ENCODE data around the gene MMP15. TPM values are rescaled to one million over a fixed set of nuclear protein-coding genes. Genes with fewer than 3 reads are reported as not detected.

Gene MMP15
- total and polyA plus RNA-seq, 8 donors: 8.1 to 140 (median 22.2) TPM

GRCh38 chr16:58027916-58028455 is 2.4 kb downstream of the MMP15 start:
- Histone ChIP-seq H3K9me3 (no peaks in the 10 kb centered on the region), H3K4me1 (peaks cover 71 to 99% (median 94%) of the 10 kb centered on the region in 4 donors), H3K36me3 (no peaks in the 10 kb centered on the region), H3K27me3 (peaks cover 0 to 16% (median 0%) of the 10 kb centered on the region in 3 donors), H3K4me3 (peak overlapping the region; percentile 80 to 95 (median 84)), H3K27ac (peak overlapping the region; percentile 89 to 94 (median 92))
- TF ChIP-seq POLR2AphosphoS5 (IDR thresholded peaks at IDR 0.05): no peak
- no peak for TF ChIP-seq EP300 (IDR thresholded peaks at IDR 0.05)
- TF ChIP-seq POLR2A (IDR thresholded peaks at IDR 0.05): no peak
- TF ChIP-seq, protein P1, sequence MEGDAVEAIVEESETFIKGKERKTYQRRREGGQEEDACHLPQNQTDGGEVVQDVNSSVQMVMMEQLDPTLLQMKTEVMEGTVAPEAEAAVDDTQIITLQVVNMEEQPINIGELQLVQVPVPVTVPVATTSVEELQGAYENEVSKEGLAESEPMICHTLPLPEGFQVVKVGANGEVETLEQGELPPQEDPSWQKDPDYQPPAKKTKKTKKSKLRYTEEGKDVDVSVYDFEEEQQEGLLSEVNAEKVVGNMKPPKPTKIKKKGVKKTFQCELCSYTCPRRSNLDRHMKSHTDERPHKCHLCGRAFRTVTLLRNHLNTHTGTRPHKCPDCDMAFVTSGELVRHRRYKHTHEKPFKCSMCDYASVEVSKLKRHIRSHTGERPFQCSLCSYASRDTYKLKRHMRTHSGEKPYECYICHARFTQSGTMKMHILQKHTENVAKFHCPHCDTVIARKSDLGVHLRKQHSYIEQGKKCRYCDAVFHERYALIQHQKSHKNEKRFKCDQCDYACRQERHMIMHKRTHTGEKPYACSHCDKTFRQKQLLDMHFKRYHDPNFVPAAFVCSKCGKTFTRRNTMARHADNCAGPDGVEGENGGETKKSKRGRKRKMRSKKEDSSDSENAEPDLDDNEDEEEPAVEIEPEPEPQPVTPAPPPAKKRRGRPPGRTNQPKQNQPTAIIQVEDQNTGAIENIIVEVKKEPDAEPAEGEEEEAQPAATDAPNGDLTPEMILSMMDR (IDR thresholded peaks at IDR 0.05): no peak
- 53 to 89% (median 74%) methylated on average over 7 to 8 of the region's 8 CpGs for WGBS, 5 donors
- DNase-seq: no peak
- intact Hi-C loops (cut with DNase I; ENCODE audit: low total_unique reads): no loop called here

DNA sequence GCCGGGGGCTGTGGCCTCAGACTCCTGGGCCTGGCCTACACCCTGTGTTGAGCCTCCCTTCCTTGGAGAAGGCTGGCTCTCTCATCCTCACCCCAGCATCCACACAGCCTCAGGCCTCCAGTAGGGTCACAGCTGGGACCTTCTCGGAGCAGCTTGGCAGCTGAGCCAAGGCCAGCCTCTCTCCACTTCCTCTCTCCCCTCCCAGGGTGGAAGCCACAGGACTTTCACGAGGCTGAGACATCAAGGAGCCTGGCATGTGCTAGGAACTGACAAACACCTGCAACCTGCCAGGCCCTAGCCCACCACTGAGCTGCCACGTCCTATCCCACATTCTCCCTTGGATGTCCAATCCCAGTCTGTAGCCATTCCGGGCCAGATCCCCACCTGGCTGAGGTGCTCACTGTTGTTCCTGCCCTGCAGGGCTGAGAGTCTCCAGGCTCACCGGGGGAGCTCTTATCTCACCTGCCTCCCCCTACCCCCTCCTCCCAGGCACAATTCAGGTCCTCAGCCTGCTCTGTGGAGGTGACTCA is 3.1 kb downstream of the MMP15 start:
- intact Hi-C loops (cut with DNase I; ENCODE audit: low total_unique reads): no loop called here

DNA sequence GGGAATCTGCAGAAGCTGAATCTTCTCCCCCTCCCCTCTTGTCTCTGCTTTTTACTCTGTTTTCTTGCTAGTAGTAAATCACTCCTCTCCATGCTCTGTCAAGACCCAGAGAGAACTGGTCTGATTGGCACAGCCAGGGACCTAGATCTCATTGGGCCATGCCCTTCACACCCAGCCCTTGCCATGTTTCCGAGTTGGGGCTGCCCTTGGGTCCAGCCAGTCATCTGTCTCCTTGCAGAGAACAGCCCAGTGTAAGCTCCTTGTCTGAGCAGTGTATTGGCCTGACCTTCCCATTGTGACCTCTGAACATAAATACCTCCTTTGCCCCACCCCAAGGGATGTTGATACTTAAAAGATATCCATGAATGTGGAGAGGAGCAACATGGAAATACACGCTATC is 3.9 kb downstream of the MMP15 start:
- Histone ChIP-seq H3K9me3 (no peaks in the 10 kb centered on the region), H3K4me3 (no peak overlapping the region), H3K27me3 (peaks cover 0 to 16% (median 0%) of the 10 kb centered on the region in 3 donors), H3K36me3 (no peaks in the 10 kb centered on the region), H3K4me1 (peaks cover 74 to 99% (median 94%) of the 10 kb centered on the region in 4 donors), H3K27ac (peak overlapping the region; percentile 11 to 94 (median 91))
- intact Hi-C loops (cut with DNase I; ENCODE audit: low total_unique reads): no loop called here
- no peak for DNase-seq
- WGBS, 5 donors: 49 to 72% (median 65%) methylated on average over 2 of the region's 2 CpGs
- TF ChIP-seq POLR2AphosphoS5 (IDR thresholded peaks at IDR 0.05) (no peak), POLR2A (IDR thresholded peaks at IDR 0.05) (no peak), EP300 (IDR thresholded peaks at IDR 0.05) (no peak)
- TF ChIP-seq, protein P1 (IDR thresholded peaks at IDR 0.05): no peak

More for the DNA sequence above, 3.1 kb downstream of the MMP15 start:
- H3K9me3 ChIP-seq: no peaks in the 10 kb centered on the region
- peaks cover 0 to 16% (median 0%) of the 10 kb centered on the region in 3 donors for H3K27me3 ChIP-seq
- peak overlapping the region in 2 of 4 donors; percentile 80 to 95 for H3K4me3 ChIP-seq
- 30 to 48% (median 39%) methylated on average over 5 to 6 of the region's 6 CpGs for WGBS, 5 donors
- H3K4me1 ChIP-seq: peaks cover 71 to 99% (median 94%) of the 10 kb centered on the region in 4 donors
- peak overlapping the region; percentile 34 to 94 (median 91) for H3K27ac ChIP-seq
- no peaks in the 10 kb centered on the region for H3K36me3 ChIP-seq
- DNase-seq: no peak
- TF ChIP-seq, protein P1 (IDR thresholded peaks at IDR 0.05): no peak
- no peak for TF ChIP-seq POLR2A (IDR thresholded peaks at IDR 0.05)
- no peak for TF ChIP-seq POLR2AphosphoS5 (IDR thresholded peaks at IDR 0.05)
- TF ChIP-seq EP300 (IDR thresholded peaks at IDR 0.05): no peak

- no peak for DNase-seq
- H3K27ac ChIP-seq: peak overlapping the region; percentile 17 to 92 (median 81)
Observed at GRCh38 chr16:58030136-58030840, 4.7 kb downstream of the MMP15 start.

More at GRCh38 chr16:58030136-58030840, 4.7 kb downstream of the MMP15 start:
- Histone ChIP-seq H3K9me3 (no peaks in the 10 kb centered on the region), H3K4me3 (no peak overlapping the region), H3K4me1 (peaks cover 65 to 98% (median 94%) of the 10 kb centered on the region in 4 donors), H3K27me3 (peaks cover 0 to 16% (median 0%) of the 10 kb centered on the region in 3 donors), H3K36me3 (no peaks in the 10 kb centered on the region)
- TF ChIP-seq, protein P1 (IDR thresholded peaks at IDR 0.05): no peak
- TF ChIP-seq EP300 (IDR thresholded peaks at IDR 0.05) (no peak), POLR2A (IDR thresholded peaks at IDR 0.05) (no peak), POLR2AphosphoS5 (IDR thresholded peaks at IDR 0.05) (no peak)
- WGBS, 5 donors: 62 to 81% (median 68%) methylated on average over 9 to 11 of the region's 11 CpGs
- intact Hi-C loops (cut with DNase I; ENCODE audit: low total_unique reads): no loop called here

Data from stomach (tissue), 9 donors.